ENCODE data around the gene SSTR4. TPM values are rescaled to one million over a fixed set of nuclear protein-coding genes. Genes with fewer than 3 reads are reported as not detected.

Gene SSTR4
- polyA plus RNA-seq, 4 donors, result 0.16 TPM; not detected in 3

GRCh38 chr20:23078351-23079015, 43.4 kb downstream of the SSTR4 start:
- no peaks in the 10 kb centered on the region for H3K9me3 ChIP-seq (ENCODE audit: control insufficient read depth in 2 of 2, insufficient read depth in 1 of 2, low read depth in 1 of 2, low read length in 1 of 2)
- H3K27ac ChIP-seq (ENCODE audit: low read depth in 1 of 3, low read length in 2 of 3), result no peak overlapping the region
- H3K4me3 ChIP-seq (ENCODE audit: low read depth in 1 of 3, low read length in 3 of 3), result no peak overlapping the region
- no peaks in the 10 kb centered on the region for H3K36me3 ChIP-seq (ENCODE audit: control insufficient read depth in 3 of 3, insufficient read depth in 2 of 3, low read depth in 1 of 3, low read length in 3 of 3)
- no peaks in the 10 kb centered on the region for H3K4me1 ChIP-seq (ENCODE audit: control insufficient read depth in 3 of 3, insufficient read depth in 2 of 3, low read depth in 1 of 3, low read length in 2 of 3)
- FAIRE-seq (no peak), DNase-seq (no peak)
- 71 to 76% (median 74%) methylated on average over 5 of the region's 5 CpGs for WGBS, 3 donors
- H3K27me3 ChIP-seq (ENCODE audit: control insufficient read depth in 3 of 3, insufficient read depth in 3 of 3, low read length in 3 of 3), result no peaks in the 10 kb centered on the region

- Histone ChIP-seq H3K27ac (ENCODE audit: low read depth in 1 of 3, low read length in 2 of 3) (no peak overlapping the region), H3K4me1 (ENCODE audit: control insufficient read depth in 3 of 3, insufficient read depth in 2 of 3, low read depth in 1 of 3, low read length in 2 of 3) (no peaks in the 10 kb centered on the region), H3K27me3 (ENCODE audit: control insufficient read depth in 3 of 3, insufficient read depth in 3 of 3, low read length in 3 of 3) (no peaks in the 10 kb centered on the region), H3K36me3 (ENCODE audit: control insufficient read depth in 3 of 3, insufficient read depth in 2 of 3, low read depth in 1 of 3, low read length in 3 of 3) (no peaks in the 10 kb centered on the region), H3K9me3 (ENCODE audit: control insufficient read depth in 2 of 2, insufficient read depth in 1 of 2, low read depth in 1 of 2, low read length in 1 of 2) (no peaks in the 10 kb centered on the region), H3K4me3 (ENCODE audit: low read depth in 1 of 3, low read length in 3 of 3) (no peak overlapping the region)
- FAIRE-seq (no peak), DNase-seq (no peak)
- 52 to 69% (median 64%) methylated on average over 6 of the region's 6 CpGs for WGBS, 3 donors
Measured at GRCh38 chr20:23079016-23079351, 43.9 kb downstream of the SSTR4 start.

GRCh38 chr20:23079926-23080325, 44.8 kb downstream of the SSTR4 start:
- no peak overlapping the region for H3K27ac ChIP-seq (ENCODE audit: low read depth in 1 of 3, low read length in 2 of 3)
- no peak for FAIRE-seq
- H3K9me3 ChIP-seq (ENCODE audit: control insufficient read depth in 2 of 2, insufficient read depth in 1 of 2, low read depth in 1 of 2, low read length in 1 of 2), result no peaks in the 10 kb centered on the region
- no peak for DNase-seq
- H3K4me3 ChIP-seq (ENCODE audit: low read depth in 1 of 3, low read length in 3 of 3), result no peak overlapping the region
- H3K27me3 ChIP-seq (ENCODE audit: control insufficient read depth in 3 of 3, insufficient read depth in 3 of 3, low read length in 3 of 3), result no peaks in the 10 kb centered on the region
- H3K4me1 ChIP-seq (ENCODE audit: control insufficient read depth in 3 of 3, insufficient read depth in 2 of 3, low read depth in 1 of 3, low read length in 2 of 3), result no peaks in the 10 kb centered on the region
- 81 to 85% (median 83%) methylated on average over 2 of the region's 2 CpGs for WGBS, 3 donors
- no peaks in the 10 kb centered on the region for H3K36me3 ChIP-seq (ENCODE audit: control insufficient read depth in 3 of 3, insufficient read depth in 2 of 3, low read depth in 1 of 3, low read length in 3 of 3)

GRCh38 chr20:23080521-23080920, 45.4 kb downstream of the SSTR4 start:
- Histone ChIP-seq H3K9me3 (ENCODE audit: control insufficient read depth in 2 of 2, insufficient read depth in 1 of 2, low read depth in 1 of 2, low read length in 1 of 2) (no peaks in the 10 kb centered on the region), H3K27ac (ENCODE audit: low read depth in 1 of 3, low read length in 2 of 3) (no peak overlapping the region), H3K4me3 (ENCODE audit: low read depth in 1 of 3, low read length in 3 of 3) (no peak overlapping the region), H3K4me1 (ENCODE audit: control insufficient read depth in 3 of 3, insufficient read depth in 2 of 3, low read depth in 1 of 3, low read length in 2 of 3) (no peaks in the 10 kb centered on the region), H3K36me3 (ENCODE audit: control insufficient read depth in 3 of 3, insufficient read depth in 2 of 3, low read depth in 1 of 3, low read length in 3 of 3) (no peaks in the 10 kb centered on the region), H3K27me3 (ENCODE audit: control insufficient read depth in 3 of 3, insufficient read depth in 3 of 3, low read length in 3 of 3) (no peaks in the 10 kb centered on the region)
- DNase-seq (no peak), FAIRE-seq (no peak)
- WGBS, 3 donors, result 86 to 94% (median 88%) methylated on average over 10 of the region's 10 CpGs

- no peaks in the 10 kb centered on the region for H3K36me3 ChIP-seq (ENCODE audit: control insufficient read depth in 3 of 3, insufficient read depth in 2 of 3, low read depth in 1 of 3, low read length in 3 of 3)
- no peaks in the 10 kb centered on the region for H3K4me1 ChIP-seq (ENCODE audit: control insufficient read depth in 3 of 3, insufficient read depth in 2 of 3, low read depth in 1 of 3, low read length in 2 of 3)
- H3K27ac ChIP-seq (ENCODE audit: low read depth in 1 of 3, low read length in 2 of 3), result peak overlapping the region in 1 of 3 donors; percentile 42
- DNase-seq (no peak), FAIRE-seq (no peak)
- WGBS, 3 donors, result 40 to 69% (median 52%) methylated on average over 9 of the region's 9 CpGs
- no peak overlapping the region for H3K4me3 ChIP-seq (ENCODE audit: low read depth in 1 of 3, low read length in 3 of 3)
- no peaks in the 10 kb centered on the region for H3K27me3 ChIP-seq (ENCODE audit: control insufficient read depth in 3 of 3, insufficient read depth in 3 of 3, low read length in 3 of 3)
- no peaks in the 10 kb centered on the region for H3K9me3 ChIP-seq (ENCODE audit: control insufficient read depth in 2 of 2, insufficient read depth in 1 of 2, low read depth in 1 of 2, low read length in 1 of 2)
Measured at GRCh38 chr20:23081263-23081819, 46.2 kb downstream of the SSTR4 start.

GRCh38 chr20:23082846-23083552, 47.9 kb downstream of the SSTR4 start:
- peak overlapping the region in 1 of 3 donors; percentile 78 for H3K27ac ChIP-seq (ENCODE audit: low read depth in 1 of 3, low read length in 2 of 3)
- no peaks in the 10 kb centered on the region for H3K27me3 ChIP-seq (ENCODE audit: control insufficient read depth in 3 of 3, insufficient read depth in 3 of 3, low read length in 3 of 3)
- H3K4me3 ChIP-seq (ENCODE audit: low read depth in 1 of 3, low read length in 3 of 3), result peak overlapping the region in 1 of 3 donors; percentile 31
- no peak for FAIRE-seq
- no peaks in the 10 kb centered on the region for H3K9me3 ChIP-seq (ENCODE audit: control insufficient read depth in 2 of 2, insufficient read depth in 1 of 2, low read depth in 1 of 2, low read length in 1 of 2)
- H3K36me3 ChIP-seq (ENCODE audit: control insufficient read depth in 3 of 3, insufficient read depth in 2 of 3, low read depth in 1 of 3, low read length in 3 of 3), result no peaks in the 10 kb centered on the region
- H3K4me1 ChIP-seq (ENCODE audit: control insufficient read depth in 3 of 3, insufficient read depth in 2 of 3, low read depth in 1 of 3, low read length in 2 of 3), result no peaks in the 10 kb centered on the region
- DNase-seq, result no peak
- 53 to 60% (median 55%) methylated on average over 9 of the region's 9 CpGs for WGBS, 3 donors

GRCh38 chr20:23083553-23084220, 48.6 kb downstream of the SSTR4 start:
- Histone ChIP-seq H3K4me3 (ENCODE audit: low read depth in 1 of 3, low read length in 3 of 3) (peak overlapping the region in 1 of 3 donors; percentile 31), H3K9me3 (ENCODE audit: control insufficient read depth in 2 of 2, insufficient read depth in 1 of 2, low read depth in 1 of 2, low read length in 1 of 2) (no peaks in the 10 kb centered on the region), H3K27ac (ENCODE audit: low read depth in 1 of 3, low read length in 2 of 3) (peak overlapping the region in 2 of 3 donors; percentile 33 to 78), H3K27me3 (ENCODE audit: control insufficient read depth in 3 of 3, insufficient read depth in 3 of 3, low read length in 3 of 3) (no peaks in the 10 kb centered on the region), H3K36me3 (ENCODE audit: control insufficient read depth in 3 of 3, insufficient read depth in 2 of 3, low read depth in 1 of 3, low read length in 3 of 3) (no peaks in the 10 kb centered on the region), H3K4me1 (ENCODE audit: control insufficient read depth in 3 of 3, insufficient read depth in 2 of 3, low read depth in 1 of 3, low read length in 2 of 3) (no peaks in the 10 kb centered on the region)
- 77 to 92% (median 84%) methylated on average over 15 of the region's 15 CpGs for WGBS, 3 donors
- FAIRE-seq, result no peak
- DNase-seq, result no peak

GRCh38 chr20:23084282-23084844, 49.3 kb downstream of the SSTR4 start:
- Histone ChIP-seq H3K4me3 (ENCODE audit: low read depth in 1 of 3, low read length in 3 of 3) (peak overlapping the region in 1 of 3 donors; percentile 31), H3K4me1 (ENCODE audit: control insufficient read depth in 3 of 3, insufficient read depth in 2 of 3, low read depth in 1 of 3, low read length in 2 of 3) (no peaks in the 10 kb centered on the region), H3K27ac (ENCODE audit: low read depth in 1 of 3, low read length in 2 of 3) (peak overlapping the region in 2 of 3 donors; percentile 38 to 78), H3K9me3 (ENCODE audit: control insufficient read depth in 2 of 2, insufficient read depth in 1 of 2, low read depth in 1 of 2, low read length in 1 of 2) (no peaks in the 10 kb centered on the region), H3K27me3 (ENCODE audit: control insufficient read depth in 3 of 3, insufficient read depth in 3 of 3, low read length in 3 of 3) (no peaks in the 10 kb centered on the region), H3K36me3 (ENCODE audit: control insufficient read depth in 3 of 3, insufficient read depth in 2 of 3, low read depth in 1 of 3, low read length in 3 of 3) (no peaks in the 10 kb centered on the region)
- whole genome bisulfite sequencing, 3 donors, result 85 to 92% (median 90%) methylated on average over 17 of the region's 17 CpGs
- DNase-seq (no peak), FAIRE-seq (no peak)

Data from small intestine (tissue), 7 donors.